GM12891 (cell line): ENCODE data around the gene USP7.

Source experiments
- PAX5 ChIP-seq: IDR thresholded peaks from 2 replicates; pipeline ENCODE4 v1.6.1; 2011; ENCODE audit warnings: low read length, moderate library complexity, mild to moderate bottlenecking; ENCODE audit not compliant: insufficient read depth, severe bottlenecking
- POLR2A ChIP-seq: IDR thresholded peaks from 2 replicates; pipeline ENCODE4 v1.6.1; 2011; ENCODE audit warnings: low read depth, low read length, control low read depth
- POLR2AphosphoS5 ChIP-seq: IDR thresholded peaks from 2 replicates; pipeline ENCODE4 v1.6.1; 2011; ENCODE audit warnings: low read depth, low read length, control low read depth
- POU2F2 ChIP-seq: IDR thresholded peaks from 2 replicates; pipeline ENCODE4 v1.6.1; 2011; ENCODE audit warnings: low read depth, mild to moderate bottlenecking, control low read depth, low read length, moderate library complexity
- TAF1 ChIP-seq: IDR thresholded peaks from 2 replicates; pipeline ENCODE4 v1.6.1; 2011; ENCODE audit warnings: low read depth, low read length, control low read depth

DNA sequence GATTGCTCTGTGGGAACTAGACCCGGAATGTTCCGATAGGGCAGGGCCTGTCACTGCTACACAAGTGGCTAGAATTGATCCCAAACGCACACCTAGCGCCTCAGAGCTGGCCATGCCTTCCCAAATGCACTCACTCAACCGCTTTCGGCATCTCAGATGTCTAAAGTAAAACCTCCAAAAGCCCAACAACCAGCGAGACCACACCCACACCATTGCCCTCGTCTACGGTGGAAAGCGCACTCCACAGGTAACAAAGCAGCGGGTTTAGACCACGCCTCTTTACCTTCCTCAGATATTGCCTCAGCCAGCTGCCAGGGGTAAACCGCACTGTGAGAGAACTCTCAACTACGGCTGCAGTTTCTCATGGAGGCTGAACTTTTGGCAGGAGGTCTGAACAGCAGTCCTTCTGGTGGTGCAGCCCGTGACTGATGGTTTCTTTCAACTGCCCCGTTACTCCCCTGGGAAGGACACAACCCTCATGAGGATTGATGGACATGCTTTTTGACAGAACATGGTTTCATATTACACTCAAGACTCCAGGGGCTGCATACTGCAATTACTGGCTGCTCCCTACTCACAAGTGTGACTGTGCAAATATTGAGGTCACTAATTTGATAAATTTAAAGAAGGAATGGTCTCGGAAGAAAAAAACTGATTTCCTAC, 34.5 kb downstream of the USP7 start:
- TF ChIP-seq POLR2AphosphoS5, result no peak
- TF ChIP-seq TAF1, result no peak
- TF ChIP-seq POLR2A, result no peak
- no peak for TF ChIP-seq POU2F2
- no peak for TF ChIP-seq PAX5
